GM12891 (cell line): ENCODE data around the gene ANP32A.

Experiments
- PAX5 ChIP-seq: IDR thresholded peaks from 2 replicates; pipeline ENCODE4 v1.6.1; 2011; ENCODE audit warnings: low read length, moderate library complexity, mild to moderate bottlenecking; ENCODE audit not compliant: insufficient read depth, severe bottlenecking
- POLR2A ChIP-seq: IDR thresholded peaks from 2 replicates; pipeline ENCODE4 v1.6.1; 2011; ENCODE audit warnings: low read depth, low read length, control low read depth
- POLR2AphosphoS5 ChIP-seq: IDR thresholded peaks from 2 replicates; pipeline ENCODE4 v1.6.1; 2011; ENCODE audit warnings: low read depth, low read length, control low read depth
- SPI1 ChIP-seq: IDR thresholded peaks from 2 replicates; pipeline ENCODE4 v1.6.1; 2011; ENCODE audit warnings: low read depth, low read length, control low read depth
- TAF1 ChIP-seq: IDR thresholded peaks from 2 replicates; pipeline ENCODE4 v1.6.1; 2011; ENCODE audit warnings: low read depth, low read length, control low read depth

- TF ChIP-seq POLR2AphosphoS5 (no peak), POLR2A (no peak), TAF1 (no peak), SPI1 (no peak), PAX5 (no peak)
Measured at GRCh38 chr15:68786753-68787152, 33.9 kb downstream of the ANP32A start.
